NB4 (cell line): ENCODE data around the gene HPCAL1.

Experiments
- CTCF ChIP-seq: IDR thresholded peaks from one replicate; pipeline ENCODE4 v1.5.1; 2012; ENCODE audit warnings: low read depth, low read length
- MYC ChIP-seq: IDR thresholded peaks from 2 replicates; pipeline ENCODE4 v1.6.1; 2011; ENCODE audit warnings: low read depth, low read length
- POLR2A ChIP-seq: IDR thresholded peaks from 2 replicates; pipeline ENCODE4 v1.6.1; 2011; ENCODE audit warnings: mild to moderate bottlenecking; ENCODE audit not compliant: insufficient read length; ENCODE audit errors: extremely low read depth

GRCh38 chr2:10399358-10399757 lies 96.7 kb downstream of the HPCAL1 start:
- TF ChIP-seq CTCF (no peak), POLR2A (no peak), MYC (no peak)
